GM23248 (cell line): ENCODE results near the gene GALNT2. TPM values are rescaled to one million over a fixed set of nuclear protein-coding genes. Genes with fewer than 3 reads are reported as not detected.

ENCODE experiments used
- DNase-seq: peaks from one replicate; pipeline ENCODE4 v3.0.0-alpha.2; 2015
- H2AFZ ChIP-seq: fragments of 200-600 bp; sonication (generic); 2 replicates; pipeline ENCODE4 v1.6.1; 2016; ENCODE audit warnings: antibody characterized with exemption
- H3F3A ChIP-seq: fragments of 200-600 bp; sonication (generic); 2 replicates; pipeline ENCODE4 v1.6.1; 2016; ENCODE audit warnings: mild to moderate bottlenecking, antibody characterized with exemption, mixed run types; ENCODE audit not compliant: insufficient read depth
- H3K27ac ChIP-seq: fragments of 200-600 bp; sonication (generic); 2 replicates; pipeline ENCODE4 v1.5.1; 2016; ENCODE audit warnings: mild to moderate bottlenecking
- H3K27me3 ChIP-seq: fragments of 200-600 bp; sonication (generic); replicated peaks from 2 replicates; pipeline ENCODE4 v1.6.1; 2016; ENCODE audit warnings: mild to moderate bottlenecking; ENCODE audit not compliant: insufficient read depth
- H3K36me3 ChIP-seq: fragments of 200-600 bp; sonication (generic); 2 replicates; pipeline ENCODE4 v1.6.1; 2016; ENCODE audit warnings: low read depth, mild to moderate bottlenecking
- H3K4me1 ChIP-seq: fragments of 200-600 bp; sonication (generic); 2 replicates; pipeline ENCODE4 v1.6.1; 2016; ENCODE audit warnings: mild to moderate bottlenecking; ENCODE audit not compliant: insufficient read depth
- H3K4me2 ChIP-seq: fragments of 200-600 bp; sonication (generic); one replicate; pipeline ENCODE4 v1.6.1; 2016; ENCODE audit warnings: mild to moderate bottlenecking; ENCODE audit not compliant: unreplicated experiment
- H3K4me3 ChIP-seq: fragments of 200-600 bp; sonication (generic); 2 replicates; pipeline ENCODE4 v1.5.1; 2016; ENCODE audit warnings: mild to moderate bottlenecking
- H3K79me2 ChIP-seq: fragments of 200-600 bp; sonication (generic); 2 replicates; pipeline ENCODE4 v1.6.1; 2016; ENCODE audit warnings: mild to moderate bottlenecking; ENCODE audit not compliant: insufficient read depth
- H3K9ac ChIP-seq: fragments of 200-600 bp; sonication (generic); 2 replicates; pipeline ENCODE4 v1.6.1; 2016; ENCODE audit warnings: mild to moderate bottlenecking
- H3K9me2 ChIP-seq: fragments of 200-600 bp; sonication (generic); 2 replicates; pipeline ENCODE4 v1.6.1; 2016; ENCODE audit warnings: mixed run types, mild to moderate bottlenecking, moderate library complexity; ENCODE audit not compliant: insufficient read depth
- H3K9me3 ChIP-seq: fragments of 200-600 bp; sonication (generic); one replicate; pipeline ENCODE4 v1.6.1; 2017; ENCODE audit warnings: low read depth
- H4K20me1 ChIP-seq: fragments of 200-600 bp; sonication (generic); 2 replicates; pipeline ENCODE4 v1.6.0; 2016; ENCODE audit not compliant: insufficient read depth
- EZH2 ChIP-seq: fragments of 200-600 bp; sonication (generic); IDR thresholded peaks from 2 replicates; pipeline ENCODE4 v1.6.1; 2018; ENCODE audit warnings: antibody characterized with exemption, mild to moderate bottlenecking; ENCODE audit not compliant: insufficient read depth, poor library complexity, severe bottlenecking
- EZH2phosphoT487 ChIP-seq: fragments of 200-600 bp; sonication (generic); IDR thresholded peaks from 2 replicates; pipeline ENCODE4 v1.6.1; 2018; ENCODE audit warnings: antibody characterized with exemption, moderate library complexity, mild to moderate bottlenecking, low read depth; ENCODE audit not compliant: insufficient read depth
- WGBS, 2 experiments: methylation state at CpG; one replicate each; pipeline ENCODE4 v1.1.6; 2015 to 2017; ENCODE audit warnings: low lambda C conversion rate in 2 of 2, low coverage in 1 of 2; ENCODE audit errors: missing lambda C conversion rate in 2 of 2; 5-methylcytosine and 5-hydroxymethylcytosine counted together
- in situ Hi-C: fragments of 300-500 bp; cut with MboI; formaldehyde crosslinking; loops from 2 replicates; pipeline ENCODE4 v1.15.0; 2020
- polyA plus RNA-seq: library from polyadenylated mRNA; unstranded; fragments of >200 nt; fragmentation: Nextera tagmentation; extraction: Ambion mirVana; gene quantifications from 2 replicates; pipeline ENCODE4 v1.2.1, GENCODE V29; 2016
- total RNA-seq: library from RNA; depleted of rRNA; stranded (reverse); fragments of >200 nt; shearing (Covaris generic); gene quantifications from 2 replicates; pipeline ENCODE4 v1.2.3, GENCODE V29; 2014

The GALNT2 gene
- total and polyA plus RNA-seq, 2 experiments from 2014 or later, result 111 to 124 TPM

DNA sequence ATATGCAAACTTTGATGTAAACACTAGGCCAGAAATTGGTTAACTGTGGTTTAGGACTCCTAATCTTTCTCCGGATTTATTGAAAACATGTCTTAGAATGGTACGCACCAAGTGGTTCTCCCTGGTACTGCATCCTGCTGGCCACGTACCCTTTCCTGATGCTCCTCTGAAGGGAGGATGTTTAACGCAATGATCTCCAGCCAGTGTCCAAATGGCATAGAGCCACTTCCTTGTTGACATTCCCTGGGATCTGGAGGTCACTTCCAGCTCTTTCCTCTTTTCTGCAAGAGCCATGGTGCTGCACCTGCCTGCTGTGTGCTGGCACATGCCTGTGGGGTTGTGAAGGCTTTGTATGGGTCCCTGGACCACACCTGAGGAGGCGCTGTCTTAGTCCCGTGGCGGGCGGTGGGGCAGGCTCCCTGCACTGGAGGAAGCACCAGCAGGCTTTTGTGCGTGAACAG is 53.9 kb downstream of the GALNT2 start:
- peaks cover 99% of the 10 kb centered on the region for H3K79me2 ChIP-seq
- H3K9me2 ChIP-seq, result no peaks in the 10 kb centered on the region
- no peaks in the 10 kb centered on the region for H3K36me3 ChIP-seq
- TF ChIP-seq EZH2 (no peak), EZH2phosphoT487 (no peak)
- no peak overlapping the region for H3K4me2 ChIP-seq
- in situ Hi-C loops, result no loop called here
- peaks cover 16% of the 10 kb centered on the region for H3K4me1 ChIP-seq
- H2AFZ ChIP-seq, result peak overlapping the region; percentile 62; the same call in 1 of the 2 replicates
- peaks cover 5% of the 10 kb centered on the region; the same call in 1 of the 2 replicates for H4K20me1 ChIP-seq
- no peaks in the 10 kb centered on the region for H3F3A ChIP-seq
- peak; percentile 65 for DNase-seq
- peak overlapping the region; percentile 61 for H3K9ac ChIP-seq
- no peaks in the 10 kb centered on the region for H3K27me3 ChIP-seq
- WGBS, 2 experiments, result 67 to 68% methylated on average over 9 of the region's 9 CpGs
- no peaks in the 10 kb centered on the region for H3K9me3 ChIP-seq
- H3K4me3 ChIP-seq, result no peak overlapping the region
- H3K27ac ChIP-seq, result peak overlapping the region; percentile 65

DNA sequence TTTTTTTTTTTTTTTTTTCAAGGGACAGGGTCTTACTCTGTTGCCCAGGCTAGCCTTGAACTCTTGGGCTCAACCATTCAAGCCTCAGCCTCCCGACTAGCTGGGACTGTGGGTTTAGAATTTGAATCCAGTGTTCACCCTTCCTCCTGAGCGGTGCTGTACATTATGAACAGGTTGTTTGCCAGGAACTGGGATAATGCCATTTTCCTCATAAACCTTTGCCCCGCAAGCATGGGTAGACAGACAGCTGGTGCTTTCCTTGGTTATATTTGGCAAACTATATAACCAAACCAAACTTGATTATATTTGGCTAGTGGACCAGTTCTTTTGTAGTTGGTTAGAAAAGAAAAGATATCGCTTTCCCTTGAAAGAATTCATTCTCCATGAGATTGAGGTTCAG is 54.9 kb downstream of the GALNT2 start:
- WGBS, 2 experiments, result 96 to 100% methylated on average over 4 of the region's 4 CpGs
- in situ Hi-C loops, result no loop called here
- Histone ChIP-seq H2AFZ (no peak overlapping the region), H3K27ac (no peak overlapping the region), H3K27me3 (no peaks in the 10 kb centered on the region), H3K4me2 (no peak overlapping the region), H3K9me2 (no peaks in the 10 kb centered on the region), H4K20me1 (peaks cover 5% of the 10 kb centered on the region; the same call in 1 of the 2 replicates), H3K4me3 (no peak overlapping the region), H3K4me1 (peaks cover 22% of the 10 kb centered on the region), H3K36me3 (no peaks in the 10 kb centered on the region), H3K79me2 (peaks cover 99% of the 10 kb centered on the region), H3K9ac (no peak overlapping the region), H3K9me3 (no peaks in the 10 kb centered on the region), H3F3A (no peaks in the 10 kb centered on the region)
- TF ChIP-seq EZH2phosphoT487 (no peak), EZH2 (no peak)
- DNase-seq, result no peak

DNA sequence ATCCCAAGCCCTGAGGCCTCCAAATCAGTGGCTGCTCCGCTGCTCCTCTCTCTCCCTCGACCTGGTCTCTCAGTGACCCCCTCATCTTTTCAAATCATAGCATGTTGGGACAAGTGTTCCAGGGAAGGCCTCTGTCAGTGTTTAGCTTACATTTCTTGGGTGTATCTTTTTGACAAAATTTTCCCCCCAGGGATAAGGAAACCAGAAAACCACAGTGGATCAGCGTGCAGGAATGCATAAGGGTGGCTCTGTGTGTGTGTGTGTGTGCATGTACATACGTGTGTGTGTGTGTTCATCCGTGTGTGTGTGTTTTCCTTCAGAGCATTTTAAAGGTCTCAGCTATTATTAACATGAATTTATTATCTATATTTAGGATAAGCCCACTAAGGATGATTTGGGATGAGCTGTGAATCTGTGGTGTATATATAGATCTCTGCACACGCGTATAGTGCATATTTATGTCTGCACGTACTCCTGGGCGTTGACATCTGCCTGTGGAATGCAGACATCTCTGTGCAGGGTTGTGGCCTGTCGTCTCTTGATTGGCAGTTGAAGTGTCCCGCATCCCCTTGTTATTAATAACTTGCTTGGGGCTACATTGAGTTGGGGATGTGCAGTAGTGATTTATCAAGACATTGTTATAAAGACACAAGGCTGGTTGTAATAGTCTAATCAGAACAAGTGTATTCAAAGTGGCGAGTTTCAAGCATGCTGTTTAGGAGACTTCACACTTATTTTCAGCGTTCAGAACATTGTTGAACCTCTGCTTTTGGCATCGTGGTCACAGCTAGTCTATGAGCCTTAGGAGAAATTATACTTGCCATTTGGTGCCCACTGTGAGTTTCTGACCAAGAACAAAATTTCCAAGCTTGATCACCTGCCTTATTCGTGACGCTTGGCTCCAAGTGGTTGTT is 55.6 kb downstream of the GALNT2 start:
- Histone ChIP-seq H3K27me3 (no peaks in the 10 kb centered on the region), H2AFZ (no peak overlapping the region), H3F3A (no peaks in the 10 kb centered on the region), H3K4me3 (no peak overlapping the region), H3K79me2 (peaks cover 99% of the 10 kb centered on the region), H3K36me3 (no peaks in the 10 kb centered on the region), H3K9ac (no peak overlapping the region), H3K9me2 (no peaks in the 10 kb centered on the region), H4K20me1 (peaks cover 5% of the 10 kb centered on the region; the same call in 1 of the 2 replicates), H3K27ac (no peak overlapping the region), H3K4me2 (no peak overlapping the region), H3K4me1 (peaks cover 22% of the 10 kb centered on the region), H3K9me3 (no peaks in the 10 kb centered on the region)
- TF ChIP-seq EZH2phosphoT487 (no peak), EZH2 (no peak)
- DNase-seq, result no peak
- WGBS, 2 experiments, result 88 to 93% methylated on average over 16 of the region's 16 CpGs
- in situ Hi-C loops, result no loop called here

DNA sequence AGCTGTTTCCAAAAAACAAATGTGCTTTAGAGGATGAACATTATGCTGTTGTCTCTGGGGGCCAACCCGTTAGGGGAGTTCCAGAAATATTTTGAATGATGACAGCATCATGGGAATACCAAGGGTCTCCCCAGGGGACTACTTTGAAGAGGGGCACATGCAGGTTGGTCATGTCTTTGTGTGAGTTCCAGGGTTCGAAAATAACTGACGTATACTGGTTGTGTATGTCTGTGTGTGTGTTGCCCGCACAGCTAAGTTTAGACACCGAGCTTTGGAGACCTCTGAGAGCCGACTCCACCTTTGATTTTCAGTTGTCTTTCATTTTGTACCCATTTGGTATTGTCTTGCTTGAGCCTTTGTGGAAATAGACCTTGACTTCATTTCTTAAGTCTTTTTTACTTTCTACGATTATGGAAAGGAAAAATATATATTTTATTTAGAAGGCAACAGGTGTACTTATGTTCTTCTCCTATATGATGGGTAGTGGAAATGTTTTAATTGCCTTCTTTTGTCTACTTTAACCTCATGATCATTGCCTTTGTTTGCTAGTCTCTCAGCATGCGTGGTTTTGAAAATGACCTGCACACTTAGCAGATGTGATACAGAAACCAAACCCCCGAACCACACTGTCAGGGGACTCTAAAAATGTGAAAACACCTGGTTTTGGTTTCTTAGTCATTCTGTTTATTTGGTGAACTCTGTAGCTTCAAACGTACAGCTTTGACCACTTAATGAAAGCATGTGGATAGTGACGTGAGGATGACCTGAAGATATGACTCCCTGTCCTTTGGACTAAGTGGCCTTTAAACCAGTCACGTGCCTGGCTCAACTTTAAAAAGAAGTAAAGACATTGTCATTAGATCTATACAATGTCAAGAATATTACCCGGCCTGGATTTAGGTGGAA is 56.5 kb downstream of the GALNT2 start:
- 85 to 87% methylated on average over 13 of the region's 13 CpGs for WGBS, 2 experiments
- H3K9me3 ChIP-seq, result no peaks in the 10 kb centered on the region
- no peaks in the 10 kb centered on the region for H3K27me3 ChIP-seq
- peaks cover 98% of the 10 kb centered on the region for H3K79me2 ChIP-seq
- TF ChIP-seq EZH2, result no peak
- TF ChIP-seq EZH2phosphoT487, result no peak
- H3K36me3 ChIP-seq, result no peaks in the 10 kb centered on the region
- no peak for DNase-seq
- no peak overlapping the region for H3K27ac ChIP-seq
- H4K20me1 ChIP-seq, result peaks cover 5% of the 10 kb centered on the region; the same call in 1 of the 2 replicates
- no peaks in the 10 kb centered on the region for H3K9me2 ChIP-seq
- in situ Hi-C loops, result no loop called here
- no peak overlapping the region for H2AFZ ChIP-seq
- no peak overlapping the region for H3K4me2 ChIP-seq
- no peak overlapping the region for H3K4me3 ChIP-seq
- H3K4me1 ChIP-seq, result peaks cover 22% of the 10 kb centered on the region
- H3F3A ChIP-seq, result no peaks in the 10 kb centered on the region
- no peak overlapping the region for H3K9ac ChIP-seq
